Endodermal cell (in vitro differentiated cells): ENCODE results near the gene SPPL2C. TPM values are rescaled to one million over a fixed set of nuclear protein-coding genes. Genes with fewer than 3 reads are reported as not detected.

ENCODE experiments used
- DNase-seq: peaks from one replicate; pipeline ENCODE4 v3.0.0-alpha.2; 2017
- H3K27ac ChIP-seq: 2 replicates; pipeline ENCODE4 v1.5.1; 2013; ENCODE audit warnings: mild to moderate bottlenecking, low read depth, low read length, moderate library complexity
- H3K27me3 ChIP-seq: 2 replicates; pipeline ENCODE4 v1.6.1; 2013; ENCODE audit warnings: mild to moderate bottlenecking, low read length, moderate library complexity; ENCODE audit not compliant: insufficient read depth, control insufficient read depth, poor library complexity, severe bottlenecking
- H3K36me3 ChIP-seq: 2 replicates; pipeline ENCODE4 v1.7.0; 2013; ENCODE audit warnings: mild to moderate bottlenecking, low read length, moderate library complexity; ENCODE audit not compliant: control insufficient read depth, insufficient read depth
- H3K4me1 ChIP-seq: one replicate; pipeline ENCODE4 v1.7.0; 2013; ENCODE audit warnings: low read length; ENCODE audit not compliant: control insufficient read depth, insufficient read depth
- H3K4me3 ChIP-seq: 2 replicates; pipeline ENCODE4 v1.5.1; 2013; ENCODE audit warnings: mild to moderate bottlenecking, low read length, moderate library complexity
- H3K9ac ChIP-seq: 2 replicates; pipeline ENCODE4 v1.6.1; 2013; ENCODE audit warnings: mild to moderate bottlenecking, low read length, moderate library complexity; ENCODE audit not compliant: poor library complexity, severe bottlenecking; ENCODE audit errors: extremely low read depth
- H3K9me3 ChIP-seq: 2 replicates; pipeline ENCODE4 v1.6.1; 2013; ENCODE audit warnings: mild to moderate bottlenecking, low read length, moderate library complexity; ENCODE audit not compliant: control insufficient read depth
- H3K27ac Mint-ChIP-seq: 2 replicates; pipeline ENCODE4 v1.8.0; 2020; ENCODE audit warnings: mixed read lengths
- H3K27me3 Mint-ChIP-seq: 2 replicates; pipeline ENCODE4 v1.8.0; 2021; ENCODE audit warnings: mild to moderate bottlenecking, mixed read lengths; ENCODE audit not compliant: insufficient read depth
- H3K36me3 Mint-ChIP-seq: 2 replicates; pipeline ENCODE4 v1.8.0; 2020; ENCODE audit warnings: low read depth, mixed read lengths
- H3K4me1 Mint-ChIP-seq: 2 replicates; pipeline ENCODE4 v1.8.0; 2020; ENCODE audit warnings: mixed read lengths
- H3K4me3 Mint-ChIP-seq: 2 replicates; pipeline ENCODE4 v1.8.0; 2020; ENCODE audit warnings: mild to moderate bottlenecking, moderate library complexity, mixed read lengths
- H3K9me3 Mint-ChIP-seq: 2 replicates; pipeline ENCODE4 v1.8.0; 2020; ENCODE audit warnings: mild to moderate bottlenecking, mixed read lengths
- WGBS, 2 experiments: methylation state at CpG; one replicate each; pipeline versions ENCODE4 v1.1.5 to v1.1.7; 2013; ENCODE audit warnings: missing lambda C conversion rate in 2 of 2, mixed read lengths in 1 of 2; ENCODE audit not compliant: insufficient coverage in 1 of 2, insufficient read length in 1 of 2; 5-methylcytosine and 5-hydroxymethylcytosine counted together
- total RNA-seq, 2 donors: library from RNA; stranded (reverse); fragmentation: NEBNext Ultra II Directional in 1 of 2; extraction: Animal tissue kit (Norgen Biotek cat#: 25700) in 1 of 2; gene quantifications; 2 replicates in 1 of 2; 3 replicates in 1 of 2; pipeline ENCODE4 v1.2.1, GENCODE V29; 2021
- TF ChIP-seq, protein P1 (sequence below): fragments of 200-600 bp; sonication (generic); conservative IDR thresholded peaks from 2 replicates; pipeline ENCODE4 v1.5.0; 2021; ENCODE audit warnings: antibody characterized with exemption, mild to moderate bottlenecking

SPPL2C gene
- total RNA-seq, 2 donors from 2014 or later, result not detected

- Mint-ChIP-seq H3K27ac (no peak overlapping the region), H3K4me1 (peaks cover 6% of the 10 kb centered on the region), H3K27me3 (peaks cover 96% of the 10 kb centered on the region), H3K4me3 (peak overlapping the region; percentile 39), H3K9me3 (no peaks in the 10 kb centered on the region), H3K36me3 (no peaks in the 10 kb centered on the region)
- H3K27me3 ChIP-seq, result peaks cover 92% of the 10 kb centered on the region
- 2 to 12% methylated on average over 15 to 47 of the region's 55 CpGs for WGBS, 2 experiments
- TF ChIP-seq, protein P1, sequence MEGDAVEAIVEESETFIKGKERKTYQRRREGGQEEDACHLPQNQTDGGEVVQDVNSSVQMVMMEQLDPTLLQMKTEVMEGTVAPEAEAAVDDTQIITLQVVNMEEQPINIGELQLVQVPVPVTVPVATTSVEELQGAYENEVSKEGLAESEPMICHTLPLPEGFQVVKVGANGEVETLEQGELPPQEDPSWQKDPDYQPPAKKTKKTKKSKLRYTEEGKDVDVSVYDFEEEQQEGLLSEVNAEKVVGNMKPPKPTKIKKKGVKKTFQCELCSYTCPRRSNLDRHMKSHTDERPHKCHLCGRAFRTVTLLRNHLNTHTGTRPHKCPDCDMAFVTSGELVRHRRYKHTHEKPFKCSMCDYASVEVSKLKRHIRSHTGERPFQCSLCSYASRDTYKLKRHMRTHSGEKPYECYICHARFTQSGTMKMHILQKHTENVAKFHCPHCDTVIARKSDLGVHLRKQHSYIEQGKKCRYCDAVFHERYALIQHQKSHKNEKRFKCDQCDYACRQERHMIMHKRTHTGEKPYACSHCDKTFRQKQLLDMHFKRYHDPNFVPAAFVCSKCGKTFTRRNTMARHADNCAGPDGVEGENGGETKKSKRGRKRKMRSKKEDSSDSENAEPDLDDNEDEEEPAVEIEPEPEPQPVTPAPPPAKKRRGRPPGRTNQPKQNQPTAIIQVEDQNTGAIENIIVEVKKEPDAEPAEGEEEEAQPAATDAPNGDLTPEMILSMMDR, result no peak
- no peaks in the 10 kb centered on the region for H3K9me3 ChIP-seq
- H3K4me1 ChIP-seq, result peaks cover 2% of the 10 kb centered on the region
- peak overlapping the region; percentile 75 for H3K4me3 ChIP-seq
- H3K9ac ChIP-seq, result no peak overlapping the region
- H3K27ac ChIP-seq, result no peak overlapping the region
- no peaks in the 10 kb centered on the region for H3K36me3 ChIP-seq
- peak; percentile 69 for DNase-seq
These were observed 51.5 kb downstream of the SPPL2C start for GRCh38 chr17:45895969-45896785.

Other genes starting within 250 kb of the SPPL2C start
- 1 to 10 TPM in 1 of 2 donors, under 1 TPM in 1; 0.81 to 1.8 TPM for gene CRHR1, start 60.6 kb upstream of the SPPL2C start, total RNA-seq
- under 1 TPM; 0.69 to 0.73 TPM for gene MAPT, start 49.7 kb downstream of the SPPL2C start, total RNA-seq
- not detected for gene STH, start 154.4 kb downstream of the SPPL2C start, total RNA-seq